UCSD-AML1 (cell line): ENCODE data around the gene FLT4.

Experiments used
- DNase-seq: peaks from one replicate; lab custom pipeline; 2025; ENCODE audit not compliant: unreplicated experiment; lab: John Stamatoyannopoulos, UW

Gene FLT4

DNA sequence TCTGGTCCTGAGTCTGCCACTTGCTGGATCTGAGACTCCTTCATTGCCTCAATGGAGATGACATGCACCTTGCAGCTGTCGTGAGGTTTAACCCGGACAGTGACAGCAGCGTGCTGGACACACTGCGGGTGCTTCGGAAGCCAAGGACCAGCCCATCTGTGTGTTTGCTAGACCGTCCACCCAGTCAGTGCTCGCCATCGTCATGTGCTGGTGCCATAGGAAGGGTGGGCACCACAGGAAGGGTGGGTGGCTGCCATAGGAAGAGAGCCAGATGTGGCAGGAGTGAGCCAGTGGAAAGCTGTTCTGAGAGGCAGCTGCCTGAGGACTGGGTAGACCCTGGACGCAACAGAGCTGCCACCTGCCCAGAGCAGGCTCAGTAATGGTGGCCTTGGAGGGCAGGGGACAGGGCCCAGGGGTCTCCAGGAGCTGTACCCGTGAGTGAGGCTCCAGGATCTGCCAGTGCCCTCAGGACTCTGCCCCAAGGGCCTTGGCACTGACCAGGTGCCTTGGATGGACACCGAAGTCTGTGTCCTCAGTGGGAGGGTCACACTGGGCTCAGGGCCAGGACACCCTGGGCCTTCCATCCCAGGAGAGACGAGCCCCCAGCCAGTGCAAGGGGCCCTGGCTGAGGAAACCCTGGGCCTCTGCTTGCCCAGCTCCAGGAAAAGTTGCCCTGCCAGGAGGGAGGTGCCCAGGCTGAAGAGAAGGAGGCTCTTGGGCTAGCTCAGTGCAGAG lies 21.8 kb downstream of the FLT4 start:
- DNase-seq = no peak

GRCh38 chr5:180626661-180627385 lies 22.6 kb downstream of the FLT4 start:
- no peak for DNase-seq

- DNase-seq = no peak
Measured at GRCh38 chr5:180625791-180626660, 23.4 kb downstream of the FLT4 start.

- DNase-seq = no peak
Measured at GRCh38 chr5:180625125-180625790, 24.1 kb downstream of the FLT4 start.

- no peak for DNase-seq
Measured at GRCh38 chr5:180624587-180624986, 24.8 kb downstream of the FLT4 start.

GRCh38 chr5:180623844-180624243 lies 25.6 kb downstream of the FLT4 start:
- DNase-seq = no peak

- peak; percentile 30 for DNase-seq
Measured at GRCh38 chr5:180623411-180623834, 26.0 kb downstream of the FLT4 start.

DNA sequence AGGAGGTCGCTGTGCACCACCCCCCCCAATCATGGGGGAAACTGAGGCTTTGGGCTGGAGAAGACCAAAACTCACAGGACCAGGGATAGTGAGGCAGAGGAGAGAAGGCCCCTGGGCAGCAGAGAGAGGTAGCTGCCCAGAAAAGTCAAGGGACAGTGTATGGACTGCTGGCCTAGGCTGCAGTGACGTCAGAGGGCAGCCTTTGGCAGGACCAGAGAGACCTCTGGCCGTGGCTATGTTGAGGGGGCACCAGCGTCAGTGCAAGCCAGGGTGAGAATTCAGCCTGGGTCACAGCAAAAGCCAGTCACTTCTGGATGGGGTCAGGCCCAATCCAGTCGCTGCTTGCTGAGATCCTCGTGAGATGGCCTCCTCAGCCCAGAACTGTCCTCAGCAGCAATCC lies 26.5 kb downstream of the FLT4 start:
- no peak for DNase-seq

DNA sequence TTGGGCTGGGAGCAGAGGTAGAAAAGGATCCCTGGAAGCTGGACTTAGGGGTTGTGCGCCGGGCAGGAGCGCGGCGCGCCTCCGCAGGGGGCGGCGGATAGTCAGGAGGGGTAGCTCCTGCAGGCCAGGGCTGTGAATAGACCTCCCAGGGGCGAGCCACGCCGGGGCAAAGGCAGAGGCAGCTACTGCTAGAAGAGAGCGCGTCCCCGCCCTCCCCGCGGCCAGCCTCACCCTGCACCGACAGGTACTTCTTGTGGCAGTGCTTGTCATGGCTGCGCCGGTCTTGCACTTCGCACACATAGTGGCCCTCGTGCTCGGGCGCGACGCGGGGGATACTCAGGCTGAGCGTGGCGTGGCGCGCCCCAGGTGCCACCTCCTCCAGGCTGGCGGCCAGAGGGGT lies 28.1 kb downstream of the FLT4 start:
- DNase-seq = no peak

- no peak for DNase-seq
Measured at GRCh38 chr5:180620014-180620413, 29.4 kb downstream of the FLT4 start.

DNA sequence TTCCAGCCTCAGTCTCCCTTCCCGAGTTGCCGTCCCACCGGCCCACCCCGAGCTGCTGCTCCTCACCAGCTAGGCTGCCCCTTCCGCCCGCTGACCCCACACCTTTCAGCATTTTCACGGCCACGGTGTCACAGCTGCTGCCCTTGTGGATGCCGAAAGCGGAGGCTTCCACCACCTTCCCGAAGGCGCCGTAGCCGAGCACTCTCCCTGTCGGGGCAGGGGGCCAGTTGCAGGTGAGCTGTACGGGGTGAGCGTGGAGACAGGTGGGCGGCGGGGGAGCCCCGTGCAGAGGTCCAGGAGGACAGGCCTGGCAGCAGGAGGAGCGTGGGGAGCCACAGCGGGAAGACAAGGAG lies 29.9 kb downstream of the FLT4 start:
- DNase-seq = no peak

- no peak for DNase-seq
Measured at GRCh38 chr5:180618829-180619562, 30.4 kb downstream of the FLT4 start.

DNA sequence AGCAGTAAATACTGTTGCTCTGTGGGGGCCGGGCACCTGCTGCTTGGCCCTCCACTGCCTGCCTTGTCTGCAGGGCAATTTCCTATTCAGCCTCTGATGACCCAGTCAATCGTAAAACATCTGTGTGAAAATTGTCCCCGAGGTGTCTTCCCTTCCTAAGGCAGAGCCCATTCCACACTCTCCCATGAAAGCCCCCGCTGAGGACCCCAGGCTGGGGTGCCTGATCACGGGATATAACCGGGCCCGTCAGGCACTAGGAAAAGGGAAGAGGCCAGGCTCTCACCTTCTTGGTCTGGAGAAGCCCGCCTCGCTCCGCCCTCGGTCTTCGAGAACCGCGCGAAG lies 30.9 kb downstream of the FLT4 start:
- DNase-seq = no peak

DNA sequence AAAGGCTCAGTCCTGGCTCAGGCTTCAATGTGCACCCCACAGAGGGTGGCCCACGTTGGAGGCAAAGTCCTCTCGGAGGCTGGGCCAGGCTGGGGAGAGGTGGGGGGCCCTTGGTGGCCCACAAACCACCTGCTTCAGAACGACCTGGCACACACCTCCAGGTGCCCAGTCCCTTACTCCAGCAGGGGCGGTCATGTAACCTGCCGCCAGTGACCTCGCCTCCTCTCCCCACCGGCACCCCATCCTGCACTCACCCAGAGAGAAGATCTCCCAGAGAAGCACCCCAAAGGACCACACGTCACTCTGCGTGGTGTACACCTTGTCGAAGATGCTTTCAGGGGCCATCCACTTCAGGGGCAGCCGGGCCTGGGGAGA lies 35.6 kb downstream of the FLT4 start:
- DNase-seq = no peak

DNA sequence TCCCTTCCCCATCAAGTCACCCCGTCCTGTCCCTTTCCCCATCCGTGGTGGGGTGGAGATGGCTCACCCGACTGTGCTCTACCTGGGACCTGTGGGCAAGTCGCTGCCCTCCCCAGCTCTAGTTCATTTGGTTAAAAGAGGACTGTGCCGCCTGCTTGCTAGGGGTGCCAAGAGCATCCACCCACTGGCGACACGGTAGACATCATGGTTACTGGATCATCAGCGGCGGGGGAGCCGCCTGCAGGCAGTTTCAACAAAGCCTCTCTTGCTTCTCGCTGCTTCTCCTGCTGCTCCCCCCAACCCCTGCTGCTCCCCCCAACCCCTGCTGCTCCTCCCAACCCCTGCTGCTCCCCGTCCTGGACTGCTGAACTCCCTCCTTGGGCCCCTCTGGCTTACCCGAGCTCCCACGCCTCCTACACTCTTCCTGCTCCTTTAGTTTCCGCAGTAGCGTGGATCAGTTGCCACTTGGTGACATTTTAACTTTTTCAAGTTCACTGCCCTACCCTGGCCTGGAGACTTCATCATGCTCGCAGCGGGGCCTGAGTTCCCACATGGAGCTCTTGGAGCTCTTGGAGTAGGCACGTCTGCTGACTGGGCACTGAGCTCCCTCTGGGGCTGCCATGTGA lies 36.1 kb downstream of the FLT4 start:
- DNase-seq = no peak

DNA sequence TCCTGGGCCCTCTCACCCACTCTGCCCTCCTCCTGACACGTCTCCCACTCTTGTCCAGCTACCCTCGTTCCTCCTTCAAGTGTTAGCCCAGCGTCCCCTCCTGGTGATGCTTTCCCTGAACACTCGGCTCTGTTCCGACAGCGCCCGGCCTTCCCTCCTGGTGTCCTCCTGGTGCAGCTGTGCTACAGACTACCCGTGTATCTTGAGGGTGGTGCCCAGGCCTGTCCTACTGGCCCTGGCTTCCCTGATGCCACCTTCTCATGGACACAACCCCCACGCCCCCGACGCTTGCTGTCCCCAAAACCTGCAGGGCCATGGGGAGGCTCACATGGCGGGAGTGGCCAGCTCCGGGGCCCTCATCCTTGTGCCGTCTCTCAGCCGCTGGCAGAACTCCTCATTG lies 36.7 kb downstream of the FLT4 start:
- no peak for DNase-seq

DNA sequence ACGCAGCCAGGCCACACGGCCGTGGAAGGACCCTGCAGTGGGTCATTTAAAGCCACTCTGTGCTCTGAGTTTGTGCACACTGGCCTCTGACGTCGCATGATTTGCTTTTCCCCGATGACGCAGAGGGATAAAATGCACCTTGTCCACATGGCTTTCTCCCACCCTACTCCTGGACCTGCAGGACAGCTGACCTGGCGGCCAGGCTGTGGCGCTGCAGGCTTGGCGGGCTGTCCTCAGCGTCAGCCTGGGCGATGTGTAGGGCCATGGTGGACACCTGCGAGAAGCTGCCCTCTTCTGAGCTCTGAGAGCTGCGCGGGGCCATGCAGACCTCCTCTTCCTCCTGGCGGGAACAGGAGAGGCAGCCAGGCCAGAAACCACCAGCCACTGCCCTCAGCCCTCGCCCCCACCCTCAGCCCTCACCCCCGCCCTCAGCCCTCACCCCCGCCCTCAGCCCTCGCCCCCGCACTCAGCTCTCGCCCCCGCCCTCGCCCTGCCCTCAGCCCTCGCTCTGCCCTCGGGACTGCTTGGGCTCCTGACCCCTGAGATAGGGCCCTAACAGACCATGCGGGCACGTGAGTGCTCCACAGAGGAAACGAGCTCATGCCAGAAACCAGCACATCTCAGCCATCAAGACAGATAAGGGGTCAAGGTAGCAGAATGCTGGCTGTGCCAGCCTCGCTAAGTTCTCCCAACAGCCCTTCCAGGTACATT lies 38.1 kb downstream of the FLT4 start:
- DNase-seq = no peak

GRCh38 chr5:180609817-180610550 lies 39.4 kb downstream of the FLT4 start:
- no peak for DNase-seq

- DNase-seq = no peak
Measured at GRCh38 chr5:180609386-180609785, 40.0 kb downstream of the FLT4 start.
